ENCODE data around the gene EPHA2. TPM values are rescaled to one million over a fixed set of nuclear protein-coding genes. Genes with fewer than 3 reads are reported as not detected.

Gene EPHA2
- total and polyA plus RNA-seq, 2 donors (not counting 3 experiments of a cell fraction or from before 2014, with no cell fraction given): 141 to 147 TPM

GRCh38 chr1:16091296-16091695, 64.6 kb downstream of the EPHA2 start:
- dilution Hi-C loops (cut with MboI; ENCODE audit: extremely low pct_ligation_motif_present, low sequenced_read_pairs): no loop called here
- BruUV-seq (replicated peaks): no TSS peak
- no peak for TF ChIP-seq POLR2A (IDR thresholded peaks at IDR 0.05; ENCODE audit: low read depth, low read length)
- TF ChIP-seq JUN (IDR thresholded peaks at IDR 0.05; ENCODE audit: borderline replicate concordance, insufficient read depth, insufficient read length, low read depth): no peak
- no peak for TF ChIP-seq MAX (IDR thresholded peaks at IDR 0.05; ENCODE audit: insufficient read depth, insufficient read length)
- TF ChIP-seq EZH2 (IDR thresholded peaks at IDR 0.05; ENCODE audit: borderline replicate concordance, low read depth, low read length, severe bottlenecking): no peak
- TF ChIP-seq GATA2 (IDR thresholded peaks at IDR 0.05; ENCODE audit: insufficient read depth, insufficient read length, low read depth, low read length): no peak
- no peak for TF ChIP-seq MYC (IDR thresholded peaks at IDR 0.05; ENCODE audit: low read depth, low read length)
- no peak for TF ChIP-seq FOS (IDR thresholded peaks at IDR 0.05; ENCODE audit: borderline replicate concordance, insufficient read depth, low read length)
- no peak for TF ChIP-seq POLR2AphosphoS5 (IDR thresholded peaks at IDR 0.05; ENCODE audit: insufficient read depth, low read depth, low read length)
- no peak for TF ChIP-seq CTCF (IDR thresholded peaks at IDR 0.05; ENCODE audit: extremely low read depth in 1 of 2, insufficient read depth in 1 of 2, low read depth in 1 of 2, low read length in 2 of 2)
- no peaks in the 10 kb centered on the region for H3K36me3 ChIP-seq (ENCODE audit: control insufficient read depth in 2 of 2, extremely low read depth in 1 of 2, insufficient read depth in 2 of 2, low read length in 2 of 2)
- H3K4me1 ChIP-seq (ENCODE audit: control insufficient read depth, extremely low read depth, insufficient read depth, low read length): no peaks in the 10 kb centered on the region
- DNase-seq (ENCODE audit: low read depth, low spot score) (no peak), FAIRE-seq (no peak)
- H3K4me2 ChIP-seq (ENCODE audit: insufficient read depth, low read length): no peak overlapping the region
- no peaks in the 10 kb centered on the region for H3K9me3 ChIP-seq (replicated peaks; ENCODE audit: control insufficient read depth, insufficient read depth, low read length)
- intact Hi-C loops (cut with micrococcal nuclease): no loop called here
- ChIA-PET CTCF (interaction anchor here (1.5 kb wide), 1 partner anchor 9 kb away, joined by 6 read pairs; no protein-coding TSS in a partner anchor), POLR2A (no interaction called here)
- H3K79me2 ChIP-seq (ENCODE audit: control insufficient read depth, insufficient read depth, low read length): no peaks in the 10 kb centered on the region
- peaks cover 0 to 1% of the 10 kb centered on the region in 2 experiments for H3K27me3 ChIP-seq (ENCODE audit: control insufficient read depth in 2 of 2, insufficient read depth in 2 of 2, low read length in 2 of 2)
- no peak overlapping the region for H3K4me3 ChIP-seq (replicated peaks in 1 of 3; ENCODE audit: insufficient read depth in 1 of 3, low read depth in 1 of 3, low read length in 3 of 3)
- H4K20me1 ChIP-seq (replicated peaks; ENCODE audit: control insufficient read depth, extremely low read depth, insufficient read depth, low read length): no peaks in the 10 kb centered on the region
- no peak overlapping the region for H2AFZ ChIP-seq (ENCODE audit: low read depth, low read length)
- H3K9me1 ChIP-seq (replicated peaks; ENCODE audit: control insufficient read depth, extremely low read depth, insufficient read depth, low read length): no peaks in the 10 kb centered on the region
- H3K9ac ChIP-seq (replicated peaks; ENCODE audit: extremely low read depth, insufficient read depth, low read length): no peak overlapping the region
- no peak overlapping the region for H3K27ac ChIP-seq (ENCODE audit: insufficient read depth, low read depth, low read length)

All from endothelial cell of umbilical vein (primary cell).